GM12878 (cell line): ENCODE measurements around the gene PRR12. TPM values are rescaled to one million over a fixed set of nuclear protein-coding genes. Genes with fewer than 3 reads are reported as not detected.

Experiments used
- ATAC-seq: fragments of 200-7000 bp; cut with Tn5 transposase; 3 replicates; pipeline ENCODE4 v1.9.1; 2020; ENCODE audit warnings: mild to moderate bottlenecking, moderate library complexity
- BruUV-seq: library from RNA; stranded (reverse); fragments of 400-500 nt; replicated peaks from 2 replicates; lab custom pipeline; 2021; lab: Mats Ljungman, UMichigan
- CTCF ChIA-PET: fragments of 300-600 bp; sonication (Branson Sonifier 250); formaldehyde crosslinking; extraction: SDS; loops from one replicate; lab custom pipeline; 2021; ENCODE audit warnings: inconsistent platforms; lab: Yijun Ruan, JAX
- POLR2A ChIA-PET: fragments of 350-600 bp; formaldehyde crosslinking; extraction: SDS; loops from one replicate; lab custom pipeline; 2021; ENCODE audit warnings: inconsistent platforms; lab: Charles Lee
- RAD21 ChIA-PET: fragments of 300-600 bp; sonication (Branson Sonifier 250); formaldehyde crosslinking; loops from one replicate; lab custom pipeline; 2023; ENCODE audit warnings: antibody characterized with exemption; ENCODE audit not compliant: unreplicated experiment; lab: Charles Lee
- SMC1A ChIA-PET: fragments of 300-600 bp; sonication (Branson Sonifier 250); formaldehyde crosslinking; loops from one replicate; lab custom pipeline; 2023; ENCODE audit not compliant: unreplicated experiment, uncharacterized antibody; lab: Charles Lee
- DNase-seq: peaks from one replicate; pipeline ENCODE4 v3.0.0-alpha.2; 2011; ENCODE audit warnings: low read depth, low spot score
- FAIRE-seq: peaks from 3 replicates; lab custom pipeline; 2011; peaks lifted over from hg19 to GRCh38; lab: Jason Lieb, UNC
- H2AFZ ChIP-seq: 2 replicates; pipeline ENCODE4 v1.6.0; 2011; ENCODE audit warnings: low read depth, low read length, control low read depth; ENCODE audit not compliant: control insufficient read depth
- H3K27ac ChIP-seq: 2 replicates; pipeline ENCODE4 v1.5.1; 2011; ENCODE audit warnings: control low read depth; ENCODE audit not compliant: control insufficient read depth, insufficient read depth
- H3K27me3 ChIP-seq, 2 experiments: replicated peaks in 1 of 2; 2 replicates each; pipeline versions ENCODE4 v1.6.0 to v1.6.1; 2011; ENCODE audit warnings: low read length in 1 of 2; ENCODE audit not compliant: control insufficient read depth in 2 of 2, insufficient read depth in 2 of 2
- H3K36me3 ChIP-seq, 2 experiments: 2 replicates each; pipeline ENCODE4 v1.5.1; 2011; ENCODE audit warnings: low read length in 1 of 2; ENCODE audit not compliant: control insufficient read depth in 2 of 2, insufficient read depth in 2 of 2
- H3K4me1 ChIP-seq: 2 replicates; pipeline ENCODE4 v1.6.1; 2011; ENCODE audit warnings: mild to moderate bottlenecking, low read length, moderate library complexity, mixed read lengths; ENCODE audit not compliant: control insufficient read depth, insufficient read depth
- H3K4me2 ChIP-seq: 2 replicates; pipeline ENCODE4 v1.6.0; 2011; ENCODE audit warnings: control low read depth; ENCODE audit not compliant: control insufficient read depth, insufficient read depth
- H3K4me3 ChIP-seq: fragments of 200-600 bp; sonication (generic); 2 replicates; pipeline ENCODE4 v1.5.1; 2016
- H3K79me2 ChIP-seq: 2 replicates; pipeline ENCODE4 v1.6.0; 2011; ENCODE audit warnings: low read length; ENCODE audit not compliant: control insufficient read depth, insufficient read depth
- H3K9ac ChIP-seq: 2 replicates; pipeline ENCODE4 v1.8.0; 2011; ENCODE audit warnings: low read length, control low read depth, mixed read lengths; ENCODE audit not compliant: control insufficient read depth, insufficient read depth
- H3K9me3 ChIP-seq: replicated peaks from 3 replicates; pipeline ENCODE4 v1.5.1; 2011; ENCODE audit warnings: mild to moderate bottlenecking, low read length; ENCODE audit not compliant: control insufficient read depth, insufficient read depth
- H4K20me1 ChIP-seq: 2 replicates; pipeline ENCODE4 v1.6.0; 2011; ENCODE audit not compliant: control insufficient read depth, insufficient read depth
- ATF2 ChIP-seq: IDR thresholded peaks from 2 replicates; pipeline ENCODE4 v1.6.1; 2012; ENCODE audit warnings: low read length, inconsistent platforms
- BACH1 ChIP-seq: fragments of 450-650 bp; IDR thresholded peaks from 2 replicates; pipeline ENCODE4 v1.6.1; 2017; ENCODE audit warnings: mild to moderate bottlenecking, borderline replicate concordance
- FOXM1 ChIP-seq: IDR thresholded peaks from 2 replicates; pipeline ENCODE4 v1.6.1; 2012; ENCODE audit warnings: low read depth, mild to moderate bottlenecking, inconsistent platforms, low read length, moderate library complexity
- HSF1 ChIP-seq: fragments of 150-350 bp; IDR thresholded peaks from 2 replicates; pipeline ENCODE4 v1.6.1; 2014; ENCODE audit warnings: mild to moderate bottlenecking, low read depth, low read length
- MTA2 ChIP-seq: fragments of 450-650 bp; IDR thresholded peaks from 2 replicates; pipeline ENCODE4 v1.6.1; 2016; ENCODE audit warnings: low read depth, mild to moderate bottlenecking, moderate library complexity
- MTA3 ChIP-seq: IDR thresholded peaks from 2 replicates; pipeline ENCODE4 v1.6.1; 2012; ENCODE audit warnings: low read length, inconsistent platforms, borderline replicate concordance
- NFIC ChIP-seq: IDR thresholded peaks from 2 replicates; pipeline ENCODE4 v1.6.1; 2012; ENCODE audit warnings: low read depth, mild to moderate bottlenecking, inconsistent platforms, low read length, moderate library complexity
- NFYB ChIP-seq: IDR thresholded peaks from 2 replicates; pipeline ENCODE4 v1.6.1; 2011; ENCODE audit warnings: low read depth, mild to moderate bottlenecking, low read length, improper control_type of control experiment, moderate library complexity; ENCODE audit not compliant: insufficient read depth
- NR2C2 ChIP-seq: IDR thresholded peaks from 2 replicates; pipeline ENCODE4 v1.6.1; 2011; ENCODE audit warnings: borderline replicate concordance, low read depth; ENCODE audit not compliant: control insufficient read depth, insufficient read length
- NR2F1 ChIP-seq: fragments of 450-650 bp; conservative IDR thresholded peaks from 2 replicates; pipeline ENCODE4 v1.6.1; 2017; ENCODE audit warnings: mild to moderate bottlenecking
- PAX5 ChIP-seq: IDR thresholded peaks from 2 replicates; pipeline ENCODE4 v1.6.1; 2011; ENCODE audit warnings: low read depth, low read length, borderline replicate concordance
- POLR2AphosphoS2 ChIP-seq: IDR thresholded peaks from 2 replicates; pipeline ENCODE4 v1.6.1; 2011; ENCODE audit warnings: low read depth, mild to moderate bottlenecking, low read length, improper control_type of control experiment, moderate library complexity
- TCF12 ChIP-seq: IDR thresholded peaks from 2 replicates; pipeline ENCODE4 v1.6.1; 2011; ENCODE audit warnings: low read depth, mild to moderate bottlenecking, low read length
- YBX1 ChIP-seq: fragments of 450-650 bp; IDR thresholded peaks from 2 replicates; pipeline ENCODE4 v1.6.1; 2016; ENCODE audit warnings: antibody characterized with exemption
- ZBED1 ChIP-seq: IDR thresholded peaks from 2 replicates; pipeline ENCODE4 v1.6.1; 2016; ENCODE audit warnings: borderline replicate concordance
- WGBS: methylation state at CpG from one replicate; pipeline ENCODE4 v1.1.6; 2016; ENCODE audit warnings: low lambda C conversion rate; ENCODE audit not compliant: insufficient replicate concordance, insufficient coverage; ENCODE audit errors: missing lambda C conversion rate; 5-methylcytosine and 5-hydroxymethylcytosine counted together
- in situ Hi-C: fragments of 300-500 bp; cut with MboI; formaldehyde crosslinking; loops from 9 replicates; pipeline ENCODE4 v1.14.3; 2018; ENCODE audit warnings: mixed read lengths
- intact Hi-C: fragments of 100-400 bp; cut with micrococcal nuclease; formaldehyde crosslinking; loops from one replicate; pipeline ENCODE4 v1.14.2; 2022; ENCODE audit not compliant: unreplicated experiment
- polyA plus RNA-seq, 11 experiments: library from polyadenylated mRNA; depleted of rRNA in 4 of 11; unstranded in 6 of 11; stranded (reverse) in 5 of 11; fragments of >200 nt; fragmentation: Nextera tagmentation in 4 of 11; fragmentation: Illumina TruSeq in 1 of 11; extraction: Ambion mirVana in 4 of 11; extraction: Trizol in 1 of 11; gene quantifications; 1 replicate in 1 of 11; 2 replicates in 10 of 11; pipeline versions ENCODE4 v1.2.1 to v1.2.3, GENCODE V29; 2011 to 2016; ENCODE audit warnings: inconsistent platforms in 2 of 11, missing spikeins in 2 of 11, low read depth in 1 of 11
- total RNA-seq, 4 experiments: library from RNA; depleted of rRNA in 3 of 4; stranded (reverse); fragments of >200 nt in 3 of 4; fragmentation: Illumina TruSeq in 1 of 4; extraction: Trizol in 1 of 4; gene quantifications; 2 replicates each; pipeline versions ENCODE4 v1.2.1 to v1.2.3, GENCODE V29; 2013 to 2021
- TF ChIP-seq, protein P1 (sequence below): fragments of 450-650 bp; IDR thresholded peaks from 2 replicates; pipeline ENCODE4 v1.6.1; 2018; ENCODE audit warnings: mild to moderate bottlenecking, low read depth, moderate library complexity; ENCODE audit not compliant: partially characterized antibody

PRR12 gene
- total and polyA plus RNA-seq, 10 of the 15 experiments (the other 5 are each of a cell fraction or from before 2014, with no cell fraction given) = 0.02 to 25.3 (median 1.6) TPM

GRCh38 chr19:49555600-49556411, 35.2 kb upstream of the PRR12 start:
- peaks cover 10 to 26% of the 10 kb centered on the region in 2 experiments for H3K36me3 ChIP-seq
- no peaks in the 10 kb centered on the region for H4K20me1 ChIP-seq
- H3K79me2 ChIP-seq = no peaks in the 10 kb centered on the region
- no peak overlapping the region for H3K9ac ChIP-seq
- intact Hi-C loops = no loop called here
- WGBS = 97% methylated on average over 25 of the region's 53 CpGs
- ATAC-seq = peak; percentile 47; the same call in 2 of the 3 replicates
- DNase-seq = no peak
- no peak overlapping the region for H3K4me2 ChIP-seq
- TF ChIP-seq NR2F1 (no peak), POLR2AphosphoS2 (no peak), HSF1 (no peak), YBX1 (no peak), TCF12 (no peak), ZBED1 (no peak), NR2C2 (no peak), MTA3 (no peak), BACH1 (no peak), FOXM1 (no peak), PAX5 (no peak), NFYB (no peak), MTA2 (no peak), ATF2 (no peak), NFIC (no peak)
- TF ChIP-seq, protein P1, sequence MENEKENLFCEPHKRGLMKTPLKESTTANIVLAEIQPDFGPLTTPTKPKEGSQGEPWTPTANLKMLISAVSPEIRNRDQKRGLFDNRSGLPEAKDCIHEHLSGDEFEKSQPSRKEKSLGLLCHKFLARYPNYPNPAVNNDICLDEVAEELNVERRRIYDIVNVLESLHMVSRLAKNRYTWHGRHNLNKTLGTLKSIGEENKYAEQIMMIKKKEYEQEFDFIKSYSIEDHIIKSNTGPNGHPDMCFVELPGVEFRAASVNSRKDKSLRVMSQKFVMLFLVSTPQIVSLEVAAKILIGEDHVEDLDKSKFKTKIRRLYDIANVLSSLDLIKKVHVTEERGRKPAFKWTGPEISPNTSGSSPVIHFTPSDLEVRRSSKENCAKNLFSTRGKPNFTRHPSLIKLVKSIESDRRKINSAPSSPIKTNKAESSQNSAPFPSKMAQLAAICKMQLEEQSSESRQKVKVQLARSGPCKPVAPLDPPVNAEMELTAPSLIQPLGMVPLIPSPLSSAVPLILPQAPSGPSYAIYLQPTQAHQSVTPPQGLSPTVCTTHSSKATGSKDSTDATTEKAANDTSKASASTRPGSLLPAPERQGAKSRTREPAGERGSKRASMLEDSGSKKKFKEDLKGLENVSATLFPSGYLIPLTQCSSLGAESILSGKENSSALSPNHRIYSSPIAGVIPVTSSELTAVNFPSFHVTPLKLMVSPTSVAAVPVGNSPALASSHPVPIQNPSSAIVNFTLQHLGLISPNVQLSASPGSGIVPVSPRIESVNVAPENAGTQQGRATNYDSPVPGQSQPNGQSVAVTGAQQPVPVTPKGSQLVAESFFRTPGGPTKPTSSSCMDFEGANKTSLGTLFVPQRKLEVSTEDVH = no peak
- no peaks in the 10 kb centered on the region for H3K27me3 ChIP-seq
- in situ Hi-C loops = no loop called here
- no peak overlapping the region for H3K4me3 ChIP-seq
- ChIA-PET SMC1A (no interaction called here), RAD21 (no interaction called here), POLR2A (no interaction called here), CTCF (interaction anchor here (1.0 kb wide), 1 partner anchor 9 kb away, joined by 3 read pairs; no protein-coding TSS in a partner anchor)
- no peak for FAIRE-seq
- H3K27ac ChIP-seq = no peak overlapping the region
- H3K9me3 ChIP-seq = no peaks in the 10 kb centered on the region
- no peaks in the 10 kb centered on the region for H3K4me1 ChIP-seq
- no TSS peak for BruUV-seq
- H2AFZ ChIP-seq = no peak overlapping the region
